ES-I3 (cell line): Measurements from ENCODE around the gene GIPR.

ENCODE experiments used
- H3K36me3 ChIP-seq: 2 replicates; pipeline ENCODE4 v1.6.1; 2013; ENCODE audit warnings: mild to moderate bottlenecking, low read length, control low read depth, moderate library complexity; ENCODE audit not compliant: insufficient read depth
- H3K4me1 ChIP-seq: 2 replicates; pipeline ENCODE4 v1.6.1; 2013; ENCODE audit warnings: mild to moderate bottlenecking, control low read depth, low read length; ENCODE audit not compliant: insufficient read depth
- H3K9ac ChIP-seq: 2 replicates; pipeline ENCODE4 v1.6.1; 2013; ENCODE audit warnings: low read depth, mild to moderate bottlenecking, low read length, moderate library complexity
- H3K9me3 ChIP-seq: 2 replicates; pipeline ENCODE4 v1.6.1; 2013; ENCODE audit warnings: mild to moderate bottlenecking, low read length, moderate library complexity; ENCODE audit not compliant: control insufficient read depth, insufficient read depth

The GIPR gene

GRCh38 chr19:45692187-45693105 lies 24.4 kb downstream of the GIPR start, which contains the start of gene QPCTL:
Gene QPCTL, plus strand, starts transcription at chr19:45692666. Its CDS starts 38 bp downstream, at chr19:45692704.
- Histone ChIP-seq H3K9ac (peak within 1 kb of the TSS; percentile 74), H3K4me1 (no peaks in the 10 kb centered on the region), H3K9me3 (no peaks in the 10 kb centered on the region), H3K36me3 (peaks cover 17% of the 10 kb centered on the region)

- no peaks in the 10 kb centered on the region for H3K4me1 ChIP-seq
- H3K9me3 ChIP-seq = no peaks in the 10 kb centered on the region
- peaks cover 16% of the 10 kb centered on the region for H3K36me3 ChIP-seq
These were observed 25.2 kb downstream of the GIPR start for GRCh38 chr19:45693106-45693788.

GRCh38 chr19:45701676-45702075 lies 33.7 kb downstream of the GIPR start:
- Histone ChIP-seq H3K9ac (no peak overlapping the region), H3K4me1 (no peaks in the 10 kb centered on the region), H3K36me3 (peaks cover 6% of the 10 kb centered on the region; the same call in 1 of the 2 replicates)

More at GRCh38 chr19:45693106-45693788, 25.2 kb downstream of the GIPR start:
- H3K9ac ChIP-seq = peak overlapping the region; percentile 74

GRCh38 chr19:45705115-45705514 lies 37.1 kb downstream of the GIPR start:
- no peak overlapping the region for H3K9ac ChIP-seq
- peaks cover 6% of the 10 kb centered on the region; the same call in 1 of the 2 replicates for H3K36me3 ChIP-seq

More at GRCh38 chr19:45701676-45702075, 33.7 kb downstream of the GIPR start:
- no peaks in the 10 kb centered on the region for H3K9me3 ChIP-seq

GRCh38 chr19:45705710-45706415 lies 37.8 kb downstream of the GIPR start:
- H3K4me1 ChIP-seq = no peaks in the 10 kb centered on the region
- no peaks in the 10 kb centered on the region for H3K9me3 ChIP-seq
- peaks cover 6% of the 10 kb centered on the region; the same call in 1 of the 2 replicates for H3K36me3 ChIP-seq
- no peak overlapping the region for H3K9ac ChIP-seq

More at GRCh38 chr19:45705115-45705514, 37.1 kb downstream of the GIPR start:
- Histone ChIP-seq H3K4me1 (no peaks in the 10 kb centered on the region), H3K9me3 (no peaks in the 10 kb centered on the region)

- H3K9ac ChIP-seq = no peak overlapping the region
- H3K9me3 ChIP-seq = no peaks in the 10 kb centered on the region
- H3K36me3 ChIP-seq = no peaks in the 10 kb centered on the region
- H3K4me1 ChIP-seq = 0 out of 2 replicates have a peak, but pooled peaks cover 4% of the 10 kb centered on the region
These were observed 42.5 kb downstream of the GIPR start for GRCh38 chr19:45710356-45711130.

GRCh38 chr19:45711851-45712698 lies 44.1 kb downstream of the GIPR start:
- Histone ChIP-seq H3K4me1 (peaks cover 9% of the 10 kb centered on the region; the same call in 1 of the 2 replicates), H3K9me3 (no peaks in the 10 kb centered on the region), H3K36me3 (no peaks in the 10 kb centered on the region), H3K9ac (no peak overlapping the region)

- peaks cover 9% of the 10 kb centered on the region; the same call in 1 of the 2 replicates for H3K4me1 ChIP-seq
- H3K9me3 ChIP-seq = no peaks in the 10 kb centered on the region
- H3K36me3 ChIP-seq = no peaks in the 10 kb centered on the region
- H3K9ac ChIP-seq = no peak overlapping the region
These were observed 44.7 kb downstream of the GIPR start for GRCh38 chr19:45712699-45713067.

GRCh38 chr19:45713141-45713540 lies 45.1 kb downstream of the GIPR start:
- Histone ChIP-seq H3K9ac (no peak overlapping the region), H3K36me3 (no peaks in the 10 kb centered on the region), H3K4me1 (peaks cover 11% of the 10 kb centered on the region; the same call in 1 of the 2 replicates), H3K9me3 (no peaks in the 10 kb centered on the region)

- Histone ChIP-seq H3K4me1 (peaks cover 16% of the 10 kb centered on the region; the same call in 1 of the 2 replicates), H3K9ac (no peak overlapping the region), H3K9me3 (no peaks in the 10 kb centered on the region), H3K36me3 (peaks cover 3% of the 10 kb centered on the region; the same call in 1 of the 2 replicates)
These were observed 47.1 kb downstream of the GIPR start for GRCh38 chr19:45715139-45715538.

GRCh38 chr19:45716359-45717130 lies 48.5 kb downstream of the GIPR start:
- peaks cover 3% of the 10 kb centered on the region; the same call in 1 of the 2 replicates for H3K36me3 ChIP-seq
- H3K4me1 ChIP-seq = peaks cover 16% of the 10 kb centered on the region; the same call in 1 of the 2 replicates
- H3K9ac ChIP-seq = peak overlapping the region; percentile 92
- H3K9me3 ChIP-seq = no peaks in the 10 kb centered on the region
